Activated CD4-positive, alpha-beta T cell treated with anti-CD3 and anti-CD28 coated beads for 24 hours (primary cell): Measurements from ENCODE around the gene PSPC1.
"Not testable (repeated sequence)": the region's sequence is repeated elsewhere in the genome, so short reads cannot be mapped to it uniquely, and the experiment has no call there.

Experiments
- DNase-seq, 2 donors: peaks; one replicate each; pipeline ENCODE4 v3.0.0-alpha.2; 2020; ENCODE audit warnings: low read depth in 2 of 2

The PSPC1 gene

GRCh38 chr13:19763618-19764017, 19.1 kb downstream of the PSPC1 start:
- DNase-seq: no peak

- DNase-seq: no peak
Measured at GRCh38 chr13:19759669-19760068, 23.1 kb downstream of the PSPC1 start.

GRCh38 chr13:19742643-19743042, 40.1 kb downstream of the PSPC1 start:
- no peak for DNase-seq

- no peak for DNase-seq
Measured at GRCh38 chr13:19737844-19738557, 44.7 kb downstream of the PSPC1 start.

- DNase-seq: no peak
Measured at GRCh38 chr13:19726611-19727010, 56.1 kb downstream of the PSPC1 start.

- DNase-seq: no peak
Measured at GRCh38 chr13:19725320-19725719, 57.4 kb downstream of the PSPC1 start.

GRCh38 chr13:19720039-19720438, 62.7 kb downstream of the PSPC1 start:
- DNase-seq: no peak

GRCh38 chr13:19713186-19713965, 69.4 kb downstream of the PSPC1 start:
- no peak for DNase-seq

GRCh38 chr13:19709782-19710181, 73.0 kb downstream of the PSPC1 start:
- not testable (repeated sequence) for DNase-seq

- not testable (repeated sequence) for DNase-seq
Measured at GRCh38 chr13:19709039-19709438, 73.7 kb downstream of the PSPC1 start.

GRCh38 chr13:19704256-19704655, 78.5 kb downstream of the PSPC1 start:
- not testable (repeated sequence) for DNase-seq

- DNase-seq: not testable (repeated sequence)
Measured at GRCh38 chr13:19701619-19702018, 81.1 kb downstream of the PSPC1 start.

- DNase-seq: not testable (repeated sequence)
Measured at GRCh38 chr13:19700963-19701362, 81.8 kb downstream of the PSPC1 start.

- DNase-seq: no peak
Measured at GRCh38 chr13:19695829-19696228, 86.9 kb downstream of the PSPC1 start.

GRCh38 chr13:19695428-19695827, 87.3 kb downstream of the PSPC1 start:
- no peak for DNase-seq

GRCh38 chr13:19691447-19691846, 91.3 kb downstream of the PSPC1 start:
- not testable (repeated sequence) for DNase-seq

- no peak for DNase-seq
Measured at GRCh38 chr13:19685437-19685836, 97.3 kb downstream of the PSPC1 start.

GRCh38 chr13:19685034-19685433, 97.7 kb downstream of the PSPC1 start:
- DNase-seq: no peak

- no peak for DNase-seq
Measured at GRCh38 chr13:19681517-19681916, 101.2 kb downstream of the PSPC1 start.

GRCh38 chr13:19680751-19681150, 102.0 kb downstream of the PSPC1 start:
- no peak for DNase-seq

- no peak for DNase-seq
Measured at GRCh38 chr13:19676168-19676567, 106.6 kb downstream of the PSPC1 start.

GRCh38 chr13:19674898-19675297, 107.8 kb downstream of the PSPC1 start:
- DNase-seq: no peak
